Left colon (tissue), 2 donors: ENCODE measurements around the gene CIC. TPM values are rescaled to one million over a fixed set of nuclear protein-coding genes. Genes with fewer than 3 reads are reported as not detected.

Experiments used
- ATAC-seq: fragments of 200-7000 bp; cut with Tn5 transposase; one replicate; pipeline ENCODE4 v1.9.1; 2020; ENCODE audit warnings: mild to moderate bottlenecking, moderate library complexity
- DNase-seq, 2 donors: peaks; one replicate each; pipeline ENCODE4 v3.0.0-alpha.2; 2020
- intact Hi-C, 2 donors: fragments of 100-400 bp; cut with DNase I in 1 of 2; cut with micrococcal nuclease in 1 of 2; formaldehyde crosslinking; loops; one replicate each; pipeline versions ENCODE4 v1.11.2 to v1.14.0; 2022; cut with DNase I, micrococcal nuclease
- total RNA-seq, 2 donors: library from RNA; stranded (reverse); fragmentation: NEBNext Ultra II Directional; extraction: Animal tissue kit (Norgen Biotek cat#: 25700); gene quantifications; one replicate each; pipeline ENCODE4 v1.2.1, GENCODE V29; 2021
- donor health status: DM: no; HTN: no; CAD: no.
- donor health status: DM: yes; HTN: yes; CAD: no.

Gene CIC
- total RNA-seq, 2 donors from 2014 or later: 43.0 to 47.9 TPM

GRCh38 chr19:42272989-42273406, 3.9 kb downstream of the CIC start:
- DNase-seq (no peak), ATAC-seq (no peak)
- intact Hi-C loops: no loop called here

- DNase-seq (no peak), ATAC-seq (no peak)
- intact Hi-C loops: no loop called here
Measured at GRCh38 chr19:42273407-42274064, 4.5 kb downstream of the CIC start.

- no peak for DNase-seq
- intact Hi-C loops: no loop called here
- no peak for ATAC-seq
Measured at GRCh38 chr19:42274065-42274682, 5.1 kb downstream of the CIC start.

GRCh38 chr19:42275103-42275502, 6.1 kb downstream of the CIC start:
- ATAC-seq: no peak
- intact Hi-C loops: no loop called here
- no peak for DNase-seq

- intact Hi-C loops: no loop called here
- DNase-seq: no peak
- ATAC-seq: no peak
Measured at GRCh38 chr19:42275517-42275916, 6.5 kb downstream of the CIC start.

- intact Hi-C loops: no loop called here
- ATAC-seq (no peak), DNase-seq (no peak)
Measured at GRCh38 chr19:42276284-42276683, 7.2 kb downstream of the CIC start.

- ATAC-seq (no peak), DNase-seq (no peak)
- intact Hi-C loops: no loop called here
Measured at GRCh38 chr19:42276821-42277220, 7.8 kb downstream of the CIC start.

- no peak for DNase-seq
- intact Hi-C loops: no loop called here
- ATAC-seq: no peak
Measured at GRCh38 chr19:42277821-42278451, 8.9 kb downstream of the CIC start.

- intact Hi-C loops: no loop called here
- DNase-seq: peak in 1 of 2 donors; percentile 62
- ATAC-seq: no peak
Measured at GRCh38 chr19:42278452-42279154, 9.6 kb downstream of the CIC start.

GRCh38 chr19:42279155-42279901, 10.3 kb downstream of the CIC start:
- intact Hi-C loops: no loop called here
- DNase-seq (no peak), ATAC-seq (no peak)

- peak; percentile 46 for ATAC-seq
- intact Hi-C loops: loop anchor here in 1 of 2 donors (5.0 kb wide), 1 partner anchor 33 kb away; no protein-coding TSS in a partner anchor
- DNase-seq: peak; percentile 90
Measured at GRCh38 chr19:42279902-42280814, 11.1 kb downstream of the CIC start.

GRCh38 chr19:42280815-42281145, 11.7 kb downstream of the CIC start:
- ATAC-seq: no peak
- intact Hi-C loops: loop anchor here in 1 of 2 donors (5.0 kb wide), 1 partner anchor 33 kb away; no protein-coding TSS in a partner anchor
- no peak for DNase-seq

GRCh38 chr19:42281146-42281826, 12.2 kb downstream of the CIC start:
- intact Hi-C loops: loop anchor here in 1 of 2 donors (5.0 kb wide), 1 partner anchor 34 kb away; no protein-coding TSS in a partner anchor
- DNase-seq (peak in 1 of 2 donors; percentile 60), ATAC-seq (no peak)

GRCh38 chr19:42281827-42282762, 13.0 kb downstream of the CIC start:
- intact Hi-C loops: loop anchor here in 1 of 2 donors (5.0 kb wide), 1 partner anchor 35 kb away; no protein-coding TSS in a partner anchor
- no peak for ATAC-seq
- no peak for DNase-seq

- DNase-seq (no peak), ATAC-seq (no peak)
- intact Hi-C loops: loop anchor here in 1 of 2 donors (5.0 kb wide), 1 partner anchor 36 kb away; no protein-coding TSS in a partner anchor
Measured at GRCh38 chr19:42282819-42283187, 13.8 kb downstream of the CIC start.
